Testis (tissue), 2 donors: ENCODE measurements around the gene CETP.

Source experiments
- CTCF ChIP-seq, 3 experiments: fragments of 450-650 bp in 2 of 3; fragments of 200-600 bp in 1 of 3; sonication (generic) in 1 of 3; IDR thresholded peaks; one replicate each; pipeline ENCODE4 v1.5.1; 2016 to 2019; ENCODE audit warnings: antibody characterized with exemption in 3 of 3, mild to moderate bottlenecking in 2 of 3, moderate library complexity in 1 of 3
- POLR2A ChIP-seq: fragments of 450-650 bp; IDR thresholded peaks from one replicate; pipeline ENCODE4 v1.6.1; 2017; ENCODE audit warnings: antibody characterized with exemption, mild to moderate bottlenecking, moderate library complexity

GRCh38 chr16:57032931-57033330 is 71.2 kb downstream of the CETP start:
- TF ChIP-seq CTCF (IDR thresholded peaks at IDR 0.05) (no peak), POLR2A (no peak)
